Glutamatergic neuron (in vitro differentiated cells): ENCODE data around the gene SNX30. TPM values are rescaled to one million over a fixed set of nuclear protein-coding genes. Genes with fewer than 3 reads are reported as not detected.

Experiments used
- DNase-seq: peaks from one replicate; pipeline ENCODE4 v3.0.0; 2022
- H3K27ac Mint-ChIP-seq: one replicate; pipeline ENCODE4 v1.8.0; 2020; ENCODE audit warnings: mild to moderate bottlenecking, mixed read lengths, inconsistent platforms; ENCODE audit not compliant: unreplicated experiment
- H3K27me3 Mint-ChIP-seq: one replicate; pipeline ENCODE4 v1.8.0; 2020; ENCODE audit warnings: mild to moderate bottlenecking, moderate library complexity, mixed read lengths, inconsistent platforms; ENCODE audit not compliant: unreplicated experiment
- H3K36me3 Mint-ChIP-seq: one replicate; pipeline ENCODE4 v1.8.0; 2020; ENCODE audit warnings: mild to moderate bottlenecking, mixed read lengths, inconsistent platforms; ENCODE audit not compliant: unreplicated experiment
- H3K4me1 Mint-ChIP-seq: one replicate; pipeline ENCODE4 v1.8.0; 2020; ENCODE audit warnings: mild to moderate bottlenecking, low read depth, mixed read lengths, inconsistent platforms; ENCODE audit not compliant: unreplicated experiment
- H3K4me3 Mint-ChIP-seq: one replicate; pipeline ENCODE4 v1.8.0; 2020; ENCODE audit warnings: mild to moderate bottlenecking, mixed read lengths, inconsistent platforms; ENCODE audit not compliant: unreplicated experiment
- H3K9me3 Mint-ChIP-seq: one replicate; pipeline ENCODE4 v1.8.0; 2020; ENCODE audit warnings: mild to moderate bottlenecking, moderate library complexity, mixed read lengths, inconsistent platforms; ENCODE audit not compliant: unreplicated experiment
- total RNA-seq: library from RNA; stranded (reverse); fragmentation: NEBNext Ultra II Directional; extraction: Animal tissue kit (Norgen Biotek cat#: 25700); gene quantifications from one replicate; pipeline ENCODE4 v1.2.1, GENCODE V29; 2021; ENCODE audit not compliant: unreplicated experiment
- TF ChIP-seq, protein P1 (sequence below): fragments of 200-600 bp; sonication (generic); IDR thresholded peaks from one replicate; pipeline ENCODE4 v1.5.0; 2021; ENCODE audit not compliant: partially characterized antibody, unreplicated experiment

The SNX30 gene
- total RNA-seq, 1 donor from 2014 or later = 41.7 TPM

DNA sequence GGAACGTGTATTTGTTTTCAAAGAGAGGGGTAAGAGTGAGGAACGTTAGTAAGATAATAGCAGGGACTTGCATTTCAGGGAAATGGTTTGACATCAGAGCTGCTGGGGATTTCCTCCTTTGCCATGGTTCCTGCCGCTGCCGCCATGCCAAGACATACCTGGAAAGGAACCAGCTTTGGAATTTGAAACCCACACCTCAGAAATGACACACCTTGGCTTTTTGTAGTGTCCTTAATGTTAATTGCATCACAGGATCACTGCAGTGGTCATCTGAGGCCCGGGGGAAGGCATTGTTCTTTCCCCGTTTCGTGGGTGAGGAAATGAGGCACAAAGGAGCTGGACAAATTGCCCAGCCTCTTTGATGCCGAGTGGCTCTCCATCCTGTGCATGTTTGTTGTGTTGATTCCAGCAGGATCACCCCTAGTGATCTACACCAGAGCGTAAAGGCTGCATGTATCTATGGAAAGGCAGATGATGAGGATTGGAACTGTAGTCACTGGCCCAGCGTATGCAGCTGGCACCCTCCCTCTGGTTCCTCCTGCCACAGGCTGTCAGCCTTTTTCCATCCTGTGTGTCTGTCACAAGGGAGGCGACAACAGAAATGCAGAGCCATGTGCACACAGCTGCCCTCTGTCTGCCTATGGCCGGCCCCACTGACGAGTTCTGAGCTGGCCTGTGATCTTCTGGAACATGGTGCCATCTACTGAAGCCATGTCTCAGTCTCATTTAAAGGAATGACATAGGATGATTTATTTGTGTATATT is 102.4 kb downstream of the SNX30 start:
- DNase-seq = peak; percentile 73
- Mint-ChIP-seq H3K27me3 (peaks cover 7% of the 10 kb centered on the region), H3K4me1 (peaks cover 27% of the 10 kb centered on the region), H3K36me3 (no peaks in the 10 kb centered on the region), H3K9me3 (peaks cover 12% of the 10 kb centered on the region), H3K27ac (peak overlapping the region; percentile 77), H3K4me3 (peak overlapping the region; percentile 30)
- TF ChIP-seq, protein P1, sequence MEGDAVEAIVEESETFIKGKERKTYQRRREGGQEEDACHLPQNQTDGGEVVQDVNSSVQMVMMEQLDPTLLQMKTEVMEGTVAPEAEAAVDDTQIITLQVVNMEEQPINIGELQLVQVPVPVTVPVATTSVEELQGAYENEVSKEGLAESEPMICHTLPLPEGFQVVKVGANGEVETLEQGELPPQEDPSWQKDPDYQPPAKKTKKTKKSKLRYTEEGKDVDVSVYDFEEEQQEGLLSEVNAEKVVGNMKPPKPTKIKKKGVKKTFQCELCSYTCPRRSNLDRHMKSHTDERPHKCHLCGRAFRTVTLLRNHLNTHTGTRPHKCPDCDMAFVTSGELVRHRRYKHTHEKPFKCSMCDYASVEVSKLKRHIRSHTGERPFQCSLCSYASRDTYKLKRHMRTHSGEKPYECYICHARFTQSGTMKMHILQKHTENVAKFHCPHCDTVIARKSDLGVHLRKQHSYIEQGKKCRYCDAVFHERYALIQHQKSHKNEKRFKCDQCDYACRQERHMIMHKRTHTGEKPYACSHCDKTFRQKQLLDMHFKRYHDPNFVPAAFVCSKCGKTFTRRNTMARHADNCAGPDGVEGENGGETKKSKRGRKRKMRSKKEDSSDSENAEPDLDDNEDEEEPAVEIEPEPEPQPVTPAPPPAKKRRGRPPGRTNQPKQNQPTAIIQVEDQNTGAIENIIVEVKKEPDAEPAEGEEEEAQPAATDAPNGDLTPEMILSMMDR = no peak

DNA sequence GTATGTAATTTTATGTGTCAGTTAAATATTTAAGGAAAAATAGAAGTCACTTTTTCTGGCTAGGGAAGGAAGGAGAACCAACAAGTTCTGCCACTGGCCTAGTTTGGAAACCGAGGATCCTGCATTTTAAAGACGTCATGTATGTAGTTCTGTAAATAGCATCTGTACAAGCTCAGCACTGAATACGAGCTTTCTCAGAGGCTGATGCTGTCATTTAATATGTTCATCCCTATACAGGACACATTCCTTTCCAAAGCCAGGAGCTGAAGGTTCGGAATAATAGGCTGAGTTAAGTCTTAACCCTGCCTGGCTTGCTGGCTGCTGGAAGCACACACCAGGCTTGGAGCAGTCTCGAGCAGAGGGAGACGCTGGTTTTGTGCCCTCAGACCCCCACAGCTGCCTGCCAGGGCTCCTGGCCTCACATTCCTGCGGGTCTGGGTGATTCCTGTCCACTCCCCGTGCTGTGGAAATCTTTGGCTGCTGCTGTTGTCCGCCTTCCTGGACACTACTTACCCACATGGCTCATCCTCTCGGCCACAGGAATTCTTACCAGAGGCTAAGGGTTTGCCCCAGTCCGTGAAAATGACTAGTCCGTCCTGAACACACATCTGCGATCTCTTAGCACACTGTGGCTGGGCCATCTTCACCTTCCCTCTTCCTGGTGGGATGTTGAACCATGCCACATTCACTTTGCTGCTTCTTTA is 103.5 kb downstream of the SNX30 start:
- Mint-ChIP-seq H3K4me3 (no peak overlapping the region), H3K36me3 (no peaks in the 10 kb centered on the region), H3K27me3 (peaks cover 7% of the 10 kb centered on the region), H3K27ac (no peak overlapping the region), H3K9me3 (peaks cover 12% of the 10 kb centered on the region), H3K4me1 (peaks cover 27% of the 10 kb centered on the region)
- TF ChIP-seq, protein P1 = no peak
- DNase-seq = no peak

DNA sequence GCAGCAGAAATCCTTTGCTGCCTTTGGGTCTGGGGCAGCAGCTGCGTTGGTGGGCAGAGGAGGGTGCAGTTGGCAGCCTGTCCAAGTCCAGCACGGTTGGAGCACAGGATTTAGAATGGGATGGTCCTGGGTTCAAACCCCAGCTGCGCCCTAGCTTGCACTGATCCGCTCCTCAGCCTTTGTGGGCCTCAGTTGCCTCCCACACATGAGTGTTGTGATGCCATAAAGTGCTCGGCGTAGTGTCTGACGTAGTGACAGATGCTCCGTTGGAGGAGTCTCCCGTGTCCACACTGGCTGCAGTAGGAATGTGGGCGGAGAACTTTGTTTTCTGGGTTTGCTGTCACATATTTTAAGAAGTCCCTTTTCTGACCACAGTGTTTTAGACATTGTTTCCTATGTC is 104.1 kb downstream of the SNX30 start:
- no peak for DNase-seq
- Mint-ChIP-seq H3K4me3 (no peak overlapping the region), H3K36me3 (no peaks in the 10 kb centered on the region), H3K27ac (no peak overlapping the region), H3K9me3 (peaks cover 12% of the 10 kb centered on the region), H3K4me1 (peaks cover 27% of the 10 kb centered on the region), H3K27me3 (peaks cover 7% of the 10 kb centered on the region)
- TF ChIP-seq, protein P1 = no peak

DNA sequence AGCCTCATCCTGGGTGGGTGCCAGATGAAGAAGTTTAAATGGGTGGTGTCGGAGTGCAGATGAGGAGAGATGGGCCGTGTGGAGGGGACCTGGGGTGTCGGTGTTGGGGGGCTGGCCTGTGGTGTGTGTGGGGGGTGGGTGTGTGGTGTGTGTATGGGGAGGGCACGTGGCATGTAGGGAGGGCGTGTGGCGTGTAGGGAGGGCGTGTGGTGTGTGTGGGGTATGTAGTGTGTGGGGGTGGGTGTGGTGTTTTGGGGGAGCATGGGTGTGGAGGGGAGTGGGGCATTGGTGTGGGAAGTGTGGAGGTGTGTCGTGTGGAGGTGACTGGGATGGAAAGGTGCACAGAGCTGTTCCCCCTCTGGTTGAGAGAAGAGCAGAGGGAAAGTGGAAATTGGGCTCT is 105.6 kb downstream of the SNX30 start:
- no peaks in the 10 kb centered on the region for H3K36me3 Mint-ChIP-seq
- DNase-seq = no peak
- H3K4me1 Mint-ChIP-seq = peaks cover 27% of the 10 kb centered on the region
- H3K4me3 Mint-ChIP-seq = no peak overlapping the region
- peaks cover 7% of the 10 kb centered on the region for H3K27me3 Mint-ChIP-seq
- TF ChIP-seq, protein P1 = no peak
- H3K27ac Mint-ChIP-seq = peak overlapping the region; percentile 43
- H3K9me3 Mint-ChIP-seq = peaks cover 12% of the 10 kb centered on the region

DNA sequence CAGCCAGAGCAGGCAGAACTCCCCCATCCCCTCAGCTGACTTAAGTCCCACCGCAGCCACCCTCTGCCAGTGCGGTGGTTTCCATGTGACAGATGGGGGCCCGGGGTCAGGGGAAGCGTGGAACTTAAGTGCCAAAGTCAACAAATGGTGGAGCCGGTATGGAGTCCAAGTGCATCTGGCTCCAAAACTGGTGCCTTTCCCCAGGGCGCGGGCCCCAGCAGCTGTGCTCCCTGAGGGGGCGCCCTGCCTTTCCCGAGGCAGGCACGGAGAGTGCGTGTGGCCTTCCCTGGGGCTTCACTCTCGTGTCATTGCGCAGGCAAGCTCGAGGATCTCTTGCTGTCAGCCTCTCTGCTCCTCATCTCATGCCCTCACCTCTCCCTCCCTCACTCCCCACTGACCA is 106.3 kb downstream of the SNX30 start:
- TF ChIP-seq, protein P1 = no peak
- H3K9me3 Mint-ChIP-seq = peaks cover 15% of the 10 kb centered on the region
- DNase-seq = no peak
- H3K4me3 Mint-ChIP-seq = no peak overlapping the region
- H3K27ac Mint-ChIP-seq = no peak overlapping the region
- no peaks in the 10 kb centered on the region for H3K36me3 Mint-ChIP-seq
- H3K27me3 Mint-ChIP-seq = peaks cover 7% of the 10 kb centered on the region
- H3K4me1 Mint-ChIP-seq = peaks cover 32% of the 10 kb centered on the region
